Suprapubic skin (tissue), 4 donors: ENCODE results near the gene CSAD. TPM values are rescaled to one million over a fixed set of nuclear protein-coding genes. Genes with fewer than 3 reads are reported as not detected.
A peak's percentile ranks its signal among the peaks of the same experiment; 100 is the strongest.

ENCODE experiments used
- DNase-seq, 2 donors: peaks; one replicate each; pipeline ENCODE4 v3.0.0-alpha.2; 2019; ENCODE audit warnings: low spot score in 2 of 2
- H3K27ac ChIP-seq: fragments of 200-600 bp; sonication (generic); one replicate; pipeline ENCODE4 v1.5.1; 2019
- H3K27me3 ChIP-seq: fragments of 200-600 bp; sonication (generic); one replicate; pipeline ENCODE4 v1.5.1; 2019
- H3K36me3 ChIP-seq: fragments of 200-600 bp; sonication (generic); one replicate; pipeline ENCODE4 v1.5.1; 2019
- H3K4me1 ChIP-seq: fragments of 200-600 bp; sonication (generic); one replicate; pipeline ENCODE4 v1.5.1; 2019
- H3K4me3 ChIP-seq: fragments of 200-600 bp; sonication (generic); one replicate; pipeline ENCODE4 v1.5.1; 2019; ENCODE audit warnings: mild to moderate bottlenecking
- H3K9me3 ChIP-seq: fragments of 200-600 bp; sonication (generic); one replicate; pipeline ENCODE4 v1.5.1; 2019
- CTCF ChIP-seq, 2 donors: fragments of 200-600 bp in 1 of 2; fragments of 450-650 bp in 1 of 2; sonication (generic) in 1 of 2; IDR thresholded peaks; one replicate each; pipeline ENCODE4 v1.5.1; 2016 to 2019; ENCODE audit warnings: antibody characterized with exemption in 2 of 2, mild to moderate bottlenecking in 1 of 2, moderate library complexity in 1 of 2
- EP300 ChIP-seq: sonication (generic); formaldehyde crosslinking; IDR thresholded peaks from one replicate; pipeline ENCODE4 v1.6.1; 2017; ENCODE audit warnings: antibody characterized with exemption
- POLR2A ChIP-seq, 2 donors: fragments of 450-650 bp; IDR thresholded peaks; one replicate each; pipeline ENCODE4 v1.6.1; 2017; ENCODE audit warnings: antibody characterized with exemption in 2 of 2, mild to moderate bottlenecking in 2 of 2, moderate library complexity in 2 of 2
- POLR2AphosphoS5 ChIP-seq, 3 donors: sonication (generic); formaldehyde crosslinking; IDR thresholded peaks; one replicate each; pipeline ENCODE4 v1.6.1; 2017; ENCODE audit warnings: antibody characterized with exemption in 3 of 3
- WGBS: methylation state at CpG from one replicate; pipeline ENCODE4 v1.1.5; 2018; 5-methylcytosine and 5-hydroxymethylcytosine counted together
- total RNA-seq, 4 donors: library from RNA; depleted of rRNA; stranded (reverse); fragments of >200 nt; gene quantifications; one replicate each; pipeline ENCODE4 v1.1.0, GENCODE V29; 2016

CSAD gene
- total RNA-seq, 4 donors from 2014 or later, result 35.6 to 175 (median 56.7) TPM

GRCh38 chr12:53217051-53217930, 36.6 kb upstream of the CSAD start:
- peak overlapping the region; percentile 61 for H3K4me3 ChIP-seq
- peaks cover 38% of the 10 kb centered on the region for H3K36me3 ChIP-seq
- TF ChIP-seq EP300 (no peak), POLR2A (IDR thresholded peaks at IDR 0.05) (no peak)
- H3K27ac ChIP-seq, result peak overlapping the region; percentile 99
- WGBS, result 50% methylated on average over 12 of the region's 19 CpGs
- no peaks in the 10 kb centered on the region for H3K9me3 ChIP-seq
- H3K27me3 ChIP-seq, result no peaks in the 10 kb centered on the region
- H3K4me1 ChIP-seq, result peaks cover 76% of the 10 kb centered on the region
- DNase-seq, result no peak

DNA sequence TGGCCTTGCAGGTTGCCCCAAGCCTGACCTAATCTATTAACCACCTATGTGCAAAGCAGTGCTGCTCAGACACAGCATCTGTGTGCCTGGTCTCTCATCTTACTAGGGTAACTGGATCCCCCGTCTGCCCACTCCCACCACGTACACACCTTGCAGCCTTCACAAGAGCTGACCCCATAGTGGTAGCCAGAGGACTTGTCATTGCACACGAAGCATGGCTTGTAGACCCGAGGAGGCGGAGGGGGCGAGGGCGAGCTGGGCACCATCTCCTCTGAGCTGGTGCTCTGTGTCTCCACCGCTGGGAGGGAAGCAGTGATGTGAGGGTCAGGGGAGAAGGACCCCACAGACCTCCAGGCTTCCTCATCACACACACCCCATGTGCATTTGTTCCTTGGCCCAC, 34.8 kb upstream of the CSAD start:
- DNase-seq, result no peak
- H3K4me1 ChIP-seq, result peaks cover 62% of the 10 kb centered on the region
- H3K36me3 ChIP-seq, result peaks cover 56% of the 10 kb centered on the region
- H3K27me3 ChIP-seq, result no peaks in the 10 kb centered on the region
- TF ChIP-seq EP300, result no peak
- TF ChIP-seq CTCF (IDR thresholded peaks at IDR 0.05), result no peak
- TF ChIP-seq POLR2AphosphoS5 (IDR thresholded peaks at IDR 0.05), result no peak
- TF ChIP-seq POLR2A (IDR thresholded peaks at IDR 0.05), result no peak
- WGBS, result 82% methylated on average over 7 of the region's 8 CpGs
- no peaks in the 10 kb centered on the region for H3K9me3 ChIP-seq
- H3K27ac ChIP-seq, result no peak overlapping the region
- no peak overlapping the region for H3K4me3 ChIP-seq

DNA sequence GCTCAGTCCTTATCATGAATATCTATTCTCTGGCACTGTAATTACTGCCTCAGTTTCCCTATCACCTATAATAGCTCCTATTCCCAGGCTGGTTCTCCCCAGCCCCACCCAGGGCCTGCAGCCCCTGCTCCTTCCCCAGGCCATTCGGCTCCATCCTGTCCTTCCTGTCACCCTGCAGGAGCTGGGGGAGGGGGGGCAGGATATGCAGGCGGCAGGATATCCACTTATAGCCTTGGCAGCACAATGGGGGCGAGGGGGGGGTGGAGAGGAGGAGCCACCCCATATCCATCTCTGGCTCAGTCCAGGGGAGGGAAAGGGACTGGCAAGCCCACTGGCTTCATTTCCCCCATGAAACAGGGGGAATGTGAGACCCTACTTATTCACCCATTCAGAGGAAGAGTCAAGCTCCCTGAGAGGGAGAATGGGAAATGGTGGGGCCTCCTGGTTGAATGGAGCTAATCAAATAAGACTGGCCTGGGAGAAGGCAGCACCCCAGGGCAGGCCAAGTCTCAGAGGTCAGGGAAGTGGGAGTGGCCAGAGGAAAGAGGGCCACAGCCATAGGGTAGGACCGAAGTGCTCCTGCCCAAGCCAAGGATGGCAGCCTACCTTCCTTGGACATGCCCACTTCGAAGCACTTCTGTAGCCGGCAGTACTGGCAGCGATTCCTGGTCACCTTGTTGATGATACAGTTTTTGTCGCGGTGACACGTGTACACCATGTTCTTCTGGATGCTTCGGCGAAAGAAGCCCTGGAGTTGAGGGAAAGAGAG, 34.1 kb upstream of the CSAD start:
- 55% methylated on average over 12 of the region's 12 CpGs for WGBS
- Histone ChIP-seq H3K4me1 (peaks cover 55% of the 10 kb centered on the region), H3K27ac (no peak overlapping the region), H3K36me3 (peaks cover 62% of the 10 kb centered on the region), H3K9me3 (no peaks in the 10 kb centered on the region), H3K4me3 (no peak overlapping the region), H3K27me3 (no peaks in the 10 kb centered on the region)
- DNase-seq, result no peak
- no peak for TF ChIP-seq CTCF (IDR thresholded peaks at IDR 0.05)
- TF ChIP-seq POLR2AphosphoS5 (IDR thresholded peaks at IDR 0.05), result no peak
- no peak for TF ChIP-seq POLR2A (IDR thresholded peaks at IDR 0.05)
- TF ChIP-seq EP300, result no peak

DNA sequence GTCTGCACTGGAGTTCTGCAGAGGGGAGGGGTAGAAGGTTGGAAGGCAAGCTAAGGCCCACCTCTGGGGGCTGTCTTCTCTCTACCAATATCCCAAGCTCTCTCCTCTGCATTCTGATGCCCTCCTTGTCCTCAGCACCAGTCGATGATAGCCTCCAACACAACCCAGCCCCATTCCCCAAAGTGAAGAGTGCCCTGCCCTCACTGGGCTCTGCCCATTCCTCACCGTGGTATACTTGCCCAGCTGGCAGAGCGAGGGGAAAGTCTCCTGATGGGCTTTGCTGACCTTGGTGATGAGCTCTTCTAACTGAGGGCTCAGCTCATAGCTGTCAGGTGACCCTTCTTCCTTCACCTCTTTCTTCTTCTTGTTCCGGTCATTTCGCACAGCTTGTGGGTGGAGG, 33.5 kb upstream of the CSAD start:
- peaks cover 67% of the 10 kb centered on the region for H3K36me3 ChIP-seq
- no peak for DNase-seq
- peaks cover 54% of the 10 kb centered on the region for H3K4me1 ChIP-seq
- H3K27ac ChIP-seq, result no peak overlapping the region
- TF ChIP-seq EP300 (no peak), POLR2A (IDR thresholded peaks at IDR 0.05) (no peak), POLR2AphosphoS5 (IDR thresholded peaks at IDR 0.05) (no peak), CTCF (IDR thresholded peaks at IDR 0.05) (no peak)
- no peaks in the 10 kb centered on the region for H3K27me3 ChIP-seq
- WGBS, result 83% methylated on average over 5 of the region's 5 CpGs
- no peaks in the 10 kb centered on the region for H3K9me3 ChIP-seq
- no peak overlapping the region for H3K4me3 ChIP-seq

DNA sequence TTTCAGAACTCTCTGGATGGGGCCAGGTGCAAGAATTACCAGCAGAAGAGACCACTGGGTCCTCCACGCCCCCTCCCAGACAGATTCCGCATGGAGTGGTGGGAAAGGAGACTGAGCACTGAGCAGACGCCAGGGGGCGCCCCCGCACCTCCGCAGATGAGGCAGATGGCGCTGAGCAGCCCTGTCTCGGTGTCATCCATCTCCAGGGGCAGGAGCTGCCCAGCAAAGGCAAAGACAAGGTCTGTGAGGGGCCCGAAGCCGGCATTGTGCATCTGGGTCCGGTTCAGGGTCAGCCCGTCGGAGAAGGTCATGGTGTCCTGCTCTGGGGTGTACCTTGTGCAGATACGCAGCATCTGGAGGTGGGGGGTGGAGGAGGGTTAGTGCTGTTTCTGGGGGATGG, 32.6 kb upstream of the CSAD start:
- Histone ChIP-seq H3K4me3 (no peak overlapping the region), H3K9me3 (no peaks in the 10 kb centered on the region), H3K4me1 (peaks cover 54% of the 10 kb centered on the region), H3K27me3 (no peaks in the 10 kb centered on the region), H3K36me3 (peaks cover 67% of the 10 kb centered on the region), H3K27ac (no peak overlapping the region)
- peak; percentile 89 to 93 for DNase-seq
- TF ChIP-seq POLR2A (IDR thresholded peaks at IDR 0.05), result no peak
- peak; percentile 87 to 94 for TF ChIP-seq CTCF (IDR thresholded peaks at IDR 0.05)
- 18% methylated on average over 14 of the region's 14 CpGs for WGBS
